Testis (tissue), 2 donors: Measurements from ENCODE around the gene KLHDC8A.

Source experiments
- CTCF ChIP-seq, 3 experiments: fragments of 450-650 bp in 2 of 3; fragments of 200-600 bp in 1 of 3; sonication (generic) in 1 of 3; IDR thresholded peaks; one replicate each; pipeline ENCODE4 v1.5.1; 2016 to 2019; ENCODE audit warnings: antibody characterized with exemption in 3 of 3, mild to moderate bottlenecking in 2 of 3, moderate library complexity in 1 of 3
- POLR2A ChIP-seq: fragments of 450-650 bp; IDR thresholded peaks from one replicate; pipeline ENCODE4 v1.6.1; 2017; ENCODE audit warnings: antibody characterized with exemption, mild to moderate bottlenecking, moderate library complexity

- TF ChIP-seq CTCF (IDR thresholded peaks at IDR 0.05) = no peak
- TF ChIP-seq POLR2A = no peak
These were observed 17.7 kb upstream of the KLHDC8A start for GRCh38 chr1:205374210-205375078.
